Adrenal gland (tissue), 5 donors: ENCODE measurements around the gene SLC25A43.
"Not testable (repeated sequence)": the region's sequence is repeated elsewhere in the genome, so short reads cannot be mapped to it uniquely, and the experiment has no call there.

Experiments used
- POLR2A ChIP-seq, 2 donors: fragments of 450-650 bp; IDR thresholded peaks; one replicate each; pipeline ENCODE4 v1.6.1; 2017; ENCODE audit warnings: antibody characterized with exemption in 2 of 2, mild to moderate bottlenecking in 2 of 2, moderate library complexity in 1 of 2
- TF ChIP-seq, protein P1 (sequence below), 6 experiments: fragments of 450-650 bp in 4 of 6; fragments of 200-600 bp in 2 of 6; sonication (generic) in 1 of 6; IDR thresholded peaks; 1 replicate in 5 of 6; 2 replicates in 1 of 6; pipeline versions ENCODE4 v1.5.1 to v1.8.0; 2016 to 2021; ENCODE audit warnings: antibody characterized with exemption in 6 of 6, mild to moderate bottlenecking in 2 of 6, moderate library complexity in 1 of 6
- donor health status: DM: no; HTN: no; CAD: no.

DNA sequence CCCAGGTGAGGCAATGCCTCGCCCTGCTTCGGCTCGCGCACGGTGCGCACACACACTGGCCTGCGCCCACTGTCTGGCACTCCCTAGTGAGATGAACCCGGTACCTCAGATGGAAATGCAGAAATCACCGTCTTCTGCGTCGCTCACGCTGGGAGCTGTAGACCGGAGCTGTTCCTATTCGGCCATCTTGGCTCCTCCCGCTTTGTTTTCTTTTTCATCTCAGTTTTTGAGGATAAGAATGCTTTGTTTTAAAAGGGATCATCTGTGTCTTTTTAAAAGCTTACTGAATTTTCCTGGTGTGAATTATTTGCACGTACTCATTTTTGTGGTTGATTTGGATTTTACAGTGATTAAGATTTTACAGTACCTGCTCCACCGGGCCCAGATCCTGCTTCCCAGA is 42.2 kb downstream of the SLC25A43 start:
- TF ChIP-seq, protein P1, sequence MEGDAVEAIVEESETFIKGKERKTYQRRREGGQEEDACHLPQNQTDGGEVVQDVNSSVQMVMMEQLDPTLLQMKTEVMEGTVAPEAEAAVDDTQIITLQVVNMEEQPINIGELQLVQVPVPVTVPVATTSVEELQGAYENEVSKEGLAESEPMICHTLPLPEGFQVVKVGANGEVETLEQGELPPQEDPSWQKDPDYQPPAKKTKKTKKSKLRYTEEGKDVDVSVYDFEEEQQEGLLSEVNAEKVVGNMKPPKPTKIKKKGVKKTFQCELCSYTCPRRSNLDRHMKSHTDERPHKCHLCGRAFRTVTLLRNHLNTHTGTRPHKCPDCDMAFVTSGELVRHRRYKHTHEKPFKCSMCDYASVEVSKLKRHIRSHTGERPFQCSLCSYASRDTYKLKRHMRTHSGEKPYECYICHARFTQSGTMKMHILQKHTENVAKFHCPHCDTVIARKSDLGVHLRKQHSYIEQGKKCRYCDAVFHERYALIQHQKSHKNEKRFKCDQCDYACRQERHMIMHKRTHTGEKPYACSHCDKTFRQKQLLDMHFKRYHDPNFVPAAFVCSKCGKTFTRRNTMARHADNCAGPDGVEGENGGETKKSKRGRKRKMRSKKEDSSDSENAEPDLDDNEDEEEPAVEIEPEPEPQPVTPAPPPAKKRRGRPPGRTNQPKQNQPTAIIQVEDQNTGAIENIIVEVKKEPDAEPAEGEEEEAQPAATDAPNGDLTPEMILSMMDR (IDR thresholded peaks at IDR 0.05): not testable (repeated sequence)
- not testable (repeated sequence) for TF ChIP-seq POLR2A (IDR thresholded peaks at IDR 0.05)
